IPS-18c (cell line): ENCODE data around the gene TMEM145.
A peak's percentile ranks its signal among the peaks of the same experiment; 100 is the strongest.
"Not testable (repeated sequence)": the region's sequence is repeated elsewhere in the genome, so short reads cannot be mapped to it uniquely, and the experiment has no call there.

ENCODE experiments used
- H3K4me3 ChIP-seq: 2 replicates; pipeline ENCODE4 v1.7.0; 2013; ENCODE audit warnings: low read depth, mild to moderate bottlenecking, low read length, moderate library complexity; ENCODE audit not compliant: insufficient read depth
- H3K9me3 ChIP-seq: one replicate; pipeline ENCODE4 v1.6.1; 2013; ENCODE audit warnings: mild to moderate bottlenecking, low read length, moderate library complexity; ENCODE audit not compliant: control insufficient read depth, insufficient read depth

TMEM145 gene

DNA sequence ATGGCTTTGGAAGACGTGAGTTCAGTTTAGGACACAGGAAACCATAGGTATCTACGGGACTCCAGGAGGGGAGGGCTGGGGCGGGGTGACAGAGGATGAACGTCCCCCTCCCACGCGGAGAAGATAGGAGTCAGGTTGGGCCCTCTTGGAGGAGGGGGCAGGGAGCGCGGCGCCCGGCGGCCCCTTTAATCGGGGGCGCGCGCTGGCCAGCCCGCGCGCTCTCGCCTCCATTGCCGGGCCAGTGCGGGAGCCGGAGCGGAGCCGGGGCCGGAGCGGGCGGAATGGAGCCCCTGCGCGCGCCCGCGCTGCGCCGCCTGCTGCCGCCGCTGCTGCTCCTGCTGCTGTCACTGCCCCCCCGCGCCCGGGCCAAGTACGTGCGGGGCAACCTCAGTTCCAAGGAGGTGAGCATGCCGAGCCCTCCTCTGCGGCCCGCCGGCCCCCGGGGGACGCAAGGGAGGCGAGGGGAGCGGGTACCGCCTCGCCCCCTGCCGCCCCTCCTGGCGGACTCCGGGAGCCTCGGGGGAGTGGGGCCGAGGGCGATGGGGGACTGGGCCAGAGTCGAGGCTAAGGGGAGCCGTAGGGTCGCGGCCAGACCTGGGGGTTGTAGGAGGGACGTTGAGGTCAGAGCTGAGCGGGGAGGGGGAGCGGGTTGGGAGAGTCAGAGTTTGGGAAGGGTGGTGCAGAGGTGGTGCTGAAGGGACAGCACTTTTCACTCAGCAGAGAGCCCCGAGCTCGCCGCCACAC lies at the start of gene TMEM145:
Gene TMEM145, plus strand, starts transcription at position 214 of the 744 bp plus-strand sequence. Its CDS starts 68 bp downstream, at position 282.
- Histone ChIP-seq H3K4me3 (peak within 1 kb of the TSS; percentile 76), H3K9me3 (no peaks in the 10 kb centered on the region)

GRCh38 chr19:42266105-42266504 lies 47.0 kb upstream of the TMEM145 start:
- not testable (repeated sequence) for H3K9me3 ChIP-seq, H3K4me3 ChIP-seq

DNA sequence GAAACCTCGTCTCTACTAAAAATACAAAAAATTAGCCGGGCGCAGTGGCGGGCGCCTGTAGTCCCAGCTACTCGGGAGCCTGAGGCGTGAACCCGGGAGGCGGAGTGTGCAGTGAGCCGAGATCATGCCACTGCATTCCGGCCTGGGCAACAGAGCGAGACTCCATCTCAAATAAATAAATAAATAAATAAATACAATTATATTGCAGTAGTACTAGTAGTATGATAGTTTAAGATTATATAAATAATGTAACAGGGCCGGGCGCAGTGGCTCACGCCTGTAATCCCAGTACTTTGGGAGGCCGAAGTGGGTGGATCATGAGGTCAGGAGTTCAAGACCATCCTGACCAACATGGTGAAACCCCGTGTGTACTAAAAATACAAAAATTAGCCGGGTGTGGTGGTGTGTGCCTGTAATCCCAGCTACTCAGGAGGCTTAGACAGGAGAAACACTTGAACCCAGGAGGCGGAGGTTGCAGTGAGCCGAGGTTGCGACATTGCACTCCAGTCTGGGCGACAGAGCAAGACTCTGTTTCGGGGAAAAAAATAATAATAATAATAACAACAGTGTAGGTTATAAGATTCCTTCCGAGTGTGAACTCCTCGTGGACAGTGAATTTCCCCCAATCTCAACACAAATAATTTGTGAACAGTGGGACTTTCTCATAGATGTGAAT lies 46.0 kb upstream of the TMEM145 start:
- not testable (repeated sequence) for H3K9me3 ChIP-seq, H3K4me3 ChIP-seq

GRCh38 chr19:42267644-42268141 lies 45.4 kb upstream of the TMEM145 start:
- Histone ChIP-seq H3K4me3 (peak overlapping the region; percentile 97), H3K9me3 (no peaks in the 10 kb centered on the region)

DNA sequence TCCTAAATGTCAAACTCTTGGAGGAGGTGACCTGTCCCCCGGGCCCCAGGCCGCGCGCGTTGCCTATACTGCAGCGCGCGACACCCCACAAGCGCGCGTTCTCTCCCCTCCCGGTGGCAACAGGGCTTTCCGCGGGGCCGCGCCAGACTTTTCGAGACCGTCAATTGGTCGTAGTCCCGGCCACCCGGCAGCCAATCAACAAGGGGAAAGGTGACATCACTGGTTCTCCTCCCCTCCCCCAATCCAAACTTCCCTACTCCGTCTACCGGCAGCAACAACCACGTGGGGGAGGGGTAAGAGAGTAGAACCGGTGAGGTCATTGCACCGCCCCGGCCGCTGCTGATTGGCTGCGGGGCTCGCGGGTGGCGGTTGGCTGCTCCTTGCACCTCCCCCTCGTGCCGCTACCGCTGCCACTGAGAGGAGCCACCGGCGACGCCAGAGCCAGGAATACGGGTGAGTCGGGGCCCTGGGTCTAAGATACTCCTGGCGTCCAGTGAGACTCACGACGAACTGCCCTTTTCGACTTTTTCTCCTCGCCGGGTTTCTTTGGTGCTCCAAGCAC lies 44.9 kb upstream of the TMEM145 start:
- no peaks in the 10 kb centered on the region for H3K9me3 ChIP-seq

DNA sequence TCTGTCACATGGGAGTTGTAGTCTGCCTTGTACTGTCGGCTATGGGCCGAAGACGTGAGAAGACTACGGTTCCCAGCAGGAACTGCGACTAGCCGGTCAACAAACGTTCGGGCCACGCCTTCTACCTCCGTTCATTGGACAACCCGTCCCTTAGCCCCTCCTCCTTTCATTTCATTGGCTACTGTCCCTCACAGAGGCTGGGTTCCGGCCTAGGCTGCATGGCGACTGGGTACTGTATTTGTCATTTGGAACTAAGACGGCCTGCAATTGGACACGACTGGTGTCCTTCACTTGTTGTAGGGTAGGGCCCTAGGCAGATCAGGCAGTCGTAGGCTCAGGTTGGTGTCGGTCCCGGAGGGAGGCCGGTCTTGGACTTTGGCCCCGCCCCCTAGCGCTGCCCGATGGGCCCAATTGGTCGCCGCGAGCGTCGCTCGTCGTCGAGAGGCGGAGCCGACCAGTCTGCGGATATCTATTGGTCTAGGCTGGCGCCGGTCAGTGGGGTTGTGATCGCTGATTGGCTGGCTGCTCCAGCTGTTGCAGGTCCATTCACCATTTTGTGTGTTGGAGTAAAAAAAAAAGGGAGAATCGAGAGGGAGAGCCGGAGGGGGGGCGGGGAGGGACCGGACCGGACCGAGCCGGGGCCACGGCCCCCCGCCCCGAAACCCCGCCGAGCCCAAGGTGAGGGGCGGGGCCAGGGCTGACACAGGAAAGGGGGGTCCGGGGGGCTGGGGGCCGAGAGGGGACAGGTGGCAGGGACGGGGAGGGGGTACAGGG lies 44.2 kb upstream of the TMEM145 start, which contains the start of gene CIC:
Gene CIC, plus strand, starts transcription at position 549 of the 774 bp plus-strand sequence. CDS start 2,532 bp downstream, outside the sequence.
- Histone ChIP-seq H3K9me3 (no peaks in the 10 kb centered on the region), H3K4me3 (peak within 1 kb of the TSS; percentile 97)

More for the DNA sequence above, 44.9 kb upstream of the TMEM145 start:
- peak overlapping the region; percentile 97 for H3K4me3 ChIP-seq

DNA sequence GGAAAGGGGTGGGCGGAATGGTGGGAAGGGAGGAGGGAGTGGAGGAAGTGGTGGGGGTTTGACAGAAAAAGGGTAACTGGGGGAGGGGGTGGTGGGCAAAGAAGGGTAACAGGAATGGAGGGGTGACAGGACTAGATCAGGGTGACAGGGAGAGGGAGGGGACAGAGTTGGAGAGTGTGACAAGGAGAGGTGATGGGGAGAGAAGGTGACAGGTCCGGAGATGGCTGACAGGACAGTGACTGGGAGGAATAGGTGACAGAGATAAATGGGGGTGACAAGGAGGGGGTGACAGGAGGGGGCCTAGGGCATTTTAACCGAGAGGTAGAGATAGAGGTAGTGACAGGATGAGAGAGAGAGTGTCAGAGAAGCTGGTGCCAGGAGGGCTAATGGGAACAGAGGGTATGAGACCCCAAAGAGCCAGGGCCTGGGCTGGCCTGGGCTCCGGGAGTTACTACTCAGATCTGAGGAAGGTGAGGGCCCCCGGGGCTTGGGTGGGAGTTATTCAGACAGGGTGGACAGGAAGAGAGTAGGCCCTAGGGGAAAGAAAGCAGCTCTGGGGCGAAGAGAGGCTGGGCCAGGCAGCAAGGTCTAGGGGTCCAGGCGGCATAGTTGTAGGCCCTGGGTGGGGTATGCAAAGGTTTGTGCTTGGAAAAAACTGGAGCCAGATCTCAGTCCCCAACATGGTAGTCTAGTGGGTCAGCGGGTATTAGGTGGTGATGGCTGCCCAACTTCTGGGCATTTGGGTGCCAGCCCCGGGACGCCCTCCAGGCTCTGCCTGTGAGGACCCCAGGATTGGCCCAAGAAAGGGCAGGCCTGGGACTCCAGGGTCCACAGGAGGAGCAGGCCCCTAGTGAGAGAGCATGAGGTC lies 43.4 kb upstream of the TMEM145 start:
- H3K9me3 ChIP-seq, result no peaks in the 10 kb centered on the region
- H3K4me3 ChIP-seq, result peak overlapping the region; percentile 46

GRCh38 chr19:42270346-42271044 lies 42.6 kb upstream of the TMEM145 start:
- no peak overlapping the region for H3K4me3 ChIP-seq
- H3K9me3 ChIP-seq, result no peaks in the 10 kb centered on the region

GRCh38 chr19:42271045-42271419 lies 42.1 kb upstream of the TMEM145 start:
- Histone ChIP-seq H3K4me3 (no peak overlapping the region), H3K9me3 (no peaks in the 10 kb centered on the region)

DNA sequence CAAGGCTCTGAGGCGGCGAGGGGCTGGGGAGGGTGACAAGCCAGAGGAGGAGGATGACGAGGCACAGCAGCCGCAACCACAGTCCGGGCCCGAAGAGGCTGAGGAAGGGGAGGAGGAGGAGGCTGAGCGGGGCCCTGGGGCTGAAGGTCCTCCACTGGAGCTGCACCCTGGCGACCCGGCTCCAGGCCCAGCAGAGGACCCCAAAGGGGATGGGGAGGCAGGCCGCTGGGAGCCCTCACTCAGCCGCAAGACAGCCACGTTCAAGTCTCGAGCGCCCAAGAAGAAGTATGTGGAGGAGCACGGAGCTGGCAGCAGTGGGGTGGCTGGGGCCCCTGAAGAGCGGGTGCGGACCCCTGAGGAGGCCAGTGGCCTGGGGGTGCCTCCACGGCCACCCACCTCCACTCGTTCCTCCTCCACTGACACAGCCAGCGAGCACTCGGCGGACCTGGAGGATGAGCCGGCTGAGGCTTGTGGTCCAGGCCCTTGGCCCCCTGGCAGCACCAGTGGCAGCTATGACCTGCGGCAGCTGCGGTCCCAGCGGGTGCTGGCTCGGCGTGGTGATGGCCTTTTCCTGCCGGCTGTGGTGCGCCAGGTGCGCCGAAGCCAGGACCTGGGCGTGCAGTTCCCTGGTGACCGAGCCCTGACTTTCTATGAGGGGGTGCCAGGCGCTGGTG lies 41.1 kb upstream of the TMEM145 start:
- Histone ChIP-seq H3K4me3 (no peak overlapping the region), H3K9me3 (no peaks in the 10 kb centered on the region)

GRCh38 chr19:42272535-42272897 lies 40.6 kb upstream of the TMEM145 start:
- Histone ChIP-seq H3K4me3 (no peak overlapping the region), H3K9me3 (no peaks in the 10 kb centered on the region)

DNA sequence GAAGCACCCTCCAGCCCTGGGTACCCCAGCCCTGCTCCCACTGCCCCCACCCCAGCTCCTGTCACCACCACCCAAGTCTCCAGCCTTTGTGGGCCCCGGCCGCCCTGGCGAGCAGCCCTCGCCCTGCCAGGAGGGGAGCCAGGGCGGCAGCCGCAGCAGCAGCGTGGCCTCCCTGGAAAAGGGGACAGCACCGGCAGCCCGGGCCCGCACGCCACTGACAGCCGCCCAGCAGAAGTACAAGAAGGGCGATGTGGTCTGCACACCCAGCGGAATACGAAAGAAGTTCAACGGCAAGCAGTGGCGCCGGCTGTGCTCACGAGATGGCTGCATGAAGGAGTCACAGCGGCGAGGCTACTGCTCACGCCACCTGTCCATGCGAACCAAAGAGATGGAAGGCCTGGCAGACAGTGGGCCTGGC lies 40.1 kb upstream of the TMEM145 start:
- Histone ChIP-seq H3K9me3 (no peaks in the 10 kb centered on the region), H3K4me3 (no peak overlapping the region)

GRCh38 chr19:42273407-42274064 lies 39.6 kb upstream of the TMEM145 start:
- Histone ChIP-seq H3K4me3 (no peak overlapping the region), H3K9me3 (no peaks in the 10 kb centered on the region)

DNA sequence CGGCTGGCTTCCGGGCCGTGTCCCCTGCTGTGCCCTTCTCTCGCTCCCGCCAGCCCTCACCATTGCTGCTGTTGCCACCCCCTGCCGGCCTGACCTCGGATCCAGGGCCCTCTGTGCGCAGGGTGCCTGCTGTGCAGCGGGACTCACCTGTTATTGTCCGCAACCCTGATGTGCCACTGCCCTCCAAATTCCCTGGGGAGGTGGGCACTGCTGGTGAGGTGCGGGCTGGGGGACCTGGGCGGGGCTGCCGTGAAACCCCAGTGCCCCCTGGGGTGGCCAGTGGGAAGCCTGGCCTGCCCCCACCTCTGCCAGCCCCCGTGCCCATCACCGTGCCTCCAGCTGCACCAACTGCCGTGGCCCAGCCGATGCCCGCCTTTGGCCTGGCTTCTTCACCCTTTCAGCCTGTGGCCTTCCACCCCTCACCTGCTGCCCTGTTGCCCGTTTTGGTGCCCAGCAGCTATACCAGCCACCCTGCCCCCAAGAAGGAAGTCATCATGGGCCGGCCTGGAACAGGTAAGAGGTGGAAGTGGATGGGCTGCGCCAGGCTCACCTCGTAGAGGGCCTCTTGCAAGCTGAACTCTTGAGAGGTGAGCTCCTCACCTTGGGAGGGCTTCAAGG lies 38.9 kb upstream of the TMEM145 start:
- Histone ChIP-seq H3K9me3 (no peaks in the 10 kb centered on the region), H3K4me3 (no peak overlapping the region)

DNA sequence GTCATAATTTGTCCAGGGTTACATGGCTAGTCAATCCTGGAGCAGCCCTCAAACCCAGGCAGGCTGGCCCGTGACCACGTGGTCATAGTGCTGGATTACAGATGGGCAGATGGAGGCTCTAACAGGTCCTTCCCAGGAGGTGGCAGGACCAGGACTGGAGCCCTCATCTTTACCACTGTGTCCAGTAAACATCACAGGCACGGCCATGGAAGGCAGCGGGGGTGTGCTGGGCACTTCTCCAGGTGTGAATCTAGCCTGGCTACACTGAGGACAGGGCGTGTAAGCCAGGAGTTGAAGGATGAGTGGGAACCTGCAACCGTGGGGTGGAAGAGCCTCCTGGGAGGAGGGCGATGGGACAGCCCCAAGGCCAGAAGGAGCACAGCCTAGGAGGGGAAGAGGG lies 38.0 kb upstream of the TMEM145 start:
- Histone ChIP-seq H3K4me3 (no peak overlapping the region), H3K9me3 (no peaks in the 10 kb centered on the region)
